GM19240 (cell line): Measurements from ENCODE around the gene QRICH1.
"Not testable (repeated sequence)": the region's sequence is repeated elsewhere in the genome, so short reads cannot be mapped to it uniquely, and the experiment has no call there.

Experiments used
- DNase-seq: peaks from one replicate; pipeline ENCODE4 v3.0.0; 2011; ENCODE audit warnings: low spot score; ENCODE audit not compliant: insufficient read length

Gene QRICH1

DNA sequence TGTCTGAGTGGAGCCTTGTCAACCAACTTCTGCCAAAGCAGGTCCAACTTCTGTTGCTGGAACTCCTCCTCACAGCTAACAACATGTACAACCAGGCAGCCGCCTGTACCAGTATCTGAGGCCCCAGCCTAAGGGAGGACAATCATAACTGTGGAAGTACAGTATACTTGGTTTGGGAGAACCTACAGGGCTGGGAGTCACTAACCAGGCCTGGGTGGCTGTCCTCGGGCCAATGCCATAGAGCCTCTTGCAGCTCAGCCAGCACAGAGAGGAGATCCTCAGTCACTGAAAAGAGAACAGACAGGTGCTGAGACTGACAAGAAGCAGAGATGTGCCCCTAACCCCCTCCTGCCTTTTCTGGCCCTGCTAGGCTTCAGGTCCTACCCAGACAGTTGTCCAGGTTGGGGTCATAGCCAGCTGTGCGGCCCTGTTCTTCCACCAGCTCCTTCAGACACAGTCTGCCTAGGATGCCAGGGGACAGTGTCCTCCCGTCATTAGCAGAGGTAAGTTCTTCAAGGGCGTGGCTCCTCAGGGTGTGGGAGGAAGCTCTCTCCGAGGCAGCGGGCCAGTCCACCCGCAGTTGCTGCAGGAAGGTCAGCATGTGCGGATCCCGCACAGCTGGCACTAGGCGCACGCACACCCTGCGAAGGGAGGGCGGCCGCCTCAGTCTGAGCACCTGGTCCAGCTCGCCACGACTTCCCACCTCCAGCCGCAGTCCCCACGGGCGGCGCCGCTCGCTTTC, 76.5 kb downstream of the QRICH1 start:
- no peak for DNase-seq

GRCh38 chr3:49016414-49017228, 77.2 kb downstream of the QRICH1 start:
- DNase-seq, result no peak

DNA sequence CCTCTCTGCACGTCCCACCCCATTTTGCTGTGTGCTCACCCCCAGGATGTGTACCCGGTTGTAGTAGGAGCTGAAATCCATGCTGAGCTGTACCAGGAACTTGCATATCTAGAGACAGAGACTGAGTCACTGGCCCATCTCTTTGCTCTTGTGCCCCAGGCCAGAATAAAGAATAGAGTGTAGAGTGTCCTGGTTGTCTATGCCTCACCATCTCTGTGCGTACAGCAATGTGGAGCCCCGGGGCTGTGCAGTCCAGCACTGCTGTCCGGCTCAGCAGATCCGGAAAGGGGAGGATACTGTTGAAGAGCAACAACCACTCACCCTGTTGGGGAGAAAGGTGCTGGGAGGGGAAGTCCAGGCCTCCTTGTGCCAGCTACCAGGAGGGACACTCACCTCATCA, 78.1 kb downstream of the QRICH1 start:
- DNase-seq, result no peak

GRCh38 chr3:49015072-49015471, 78.8 kb downstream of the QRICH1 start:
- no peak for DNase-seq

DNA sequence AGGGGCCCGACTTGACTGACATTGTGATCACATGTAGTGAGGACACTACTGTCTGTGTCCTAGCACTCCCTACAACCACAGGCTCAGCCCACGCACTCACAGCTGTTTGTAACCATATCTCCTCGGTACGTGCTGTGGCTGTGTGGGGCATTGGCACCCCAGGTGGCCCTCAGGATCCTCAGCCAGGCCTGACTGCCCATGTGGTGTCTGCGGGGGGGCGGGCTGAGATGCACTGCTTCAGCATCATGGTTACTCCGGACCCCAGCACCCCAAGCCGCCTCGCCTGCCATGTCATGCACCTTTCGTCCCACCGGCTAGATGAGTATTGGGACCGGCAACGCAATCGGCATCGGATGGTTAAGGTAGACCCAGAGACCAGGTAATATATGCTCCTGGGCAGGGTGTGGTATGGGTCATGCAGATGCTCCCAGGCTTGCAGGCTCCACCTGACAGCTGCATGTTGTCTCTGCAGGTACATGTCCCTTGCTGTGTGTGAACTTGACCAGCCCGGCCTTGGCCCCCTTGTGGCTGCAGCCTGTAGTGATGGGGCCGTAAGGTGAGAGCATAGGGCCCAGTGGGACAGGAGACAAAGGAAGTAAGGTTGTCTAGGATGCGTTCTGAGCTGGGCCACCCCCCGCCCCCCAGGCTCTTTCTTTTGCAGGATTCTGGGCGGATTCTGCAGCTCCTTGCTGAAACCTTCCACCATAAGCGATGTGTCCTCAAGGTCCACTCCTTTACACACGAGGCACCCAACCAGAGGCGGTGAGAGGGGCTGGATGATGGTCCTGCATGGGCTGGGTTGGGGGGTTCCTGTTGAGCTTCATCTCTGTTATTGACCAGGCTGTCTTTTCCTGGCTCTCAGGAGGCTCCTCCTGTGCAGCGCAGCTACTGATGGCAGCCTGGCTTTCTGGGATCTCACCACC, 79.9 kb downstream of the QRICH1 start:
- no peak for DNase-seq

- DNase-seq, result no peak
Observed at GRCh38 chr3:49013113-49013737, 80.6 kb downstream of the QRICH1 start.

- no peak for DNase-seq
Observed at GRCh38 chr3:49012441-49013017, 81.3 kb downstream of the QRICH1 start.

DNA sequence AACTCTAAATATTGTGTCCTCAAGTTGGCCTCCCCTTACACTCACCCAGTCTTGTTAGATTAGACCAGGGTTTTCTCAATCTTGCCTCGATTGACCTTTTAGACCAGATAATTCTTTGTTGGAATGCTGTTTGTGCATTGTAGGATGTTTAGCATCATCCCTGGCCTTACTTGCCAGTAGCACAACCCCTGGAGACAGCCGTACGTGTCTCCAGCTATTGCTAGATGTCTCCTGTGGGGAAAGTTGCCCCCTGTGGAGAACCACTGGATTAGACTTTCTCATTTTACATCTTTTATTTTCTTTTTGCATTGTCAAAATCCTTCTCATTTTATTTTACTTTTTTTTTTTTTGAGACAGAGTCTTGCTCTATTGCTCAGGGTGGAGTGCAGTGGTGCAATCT, 84.5 kb downstream of the QRICH1 start:
- no peak for DNase-seq

GRCh38 chr3:49008627-49009026, 85.2 kb downstream of the QRICH1 start:
- DNase-seq, result not testable (repeated sequence)

GRCh38 chr3:49007771-49008528, 85.9 kb downstream of the QRICH1 start:
- DNase-seq, result peak; percentile 64

DNA sequence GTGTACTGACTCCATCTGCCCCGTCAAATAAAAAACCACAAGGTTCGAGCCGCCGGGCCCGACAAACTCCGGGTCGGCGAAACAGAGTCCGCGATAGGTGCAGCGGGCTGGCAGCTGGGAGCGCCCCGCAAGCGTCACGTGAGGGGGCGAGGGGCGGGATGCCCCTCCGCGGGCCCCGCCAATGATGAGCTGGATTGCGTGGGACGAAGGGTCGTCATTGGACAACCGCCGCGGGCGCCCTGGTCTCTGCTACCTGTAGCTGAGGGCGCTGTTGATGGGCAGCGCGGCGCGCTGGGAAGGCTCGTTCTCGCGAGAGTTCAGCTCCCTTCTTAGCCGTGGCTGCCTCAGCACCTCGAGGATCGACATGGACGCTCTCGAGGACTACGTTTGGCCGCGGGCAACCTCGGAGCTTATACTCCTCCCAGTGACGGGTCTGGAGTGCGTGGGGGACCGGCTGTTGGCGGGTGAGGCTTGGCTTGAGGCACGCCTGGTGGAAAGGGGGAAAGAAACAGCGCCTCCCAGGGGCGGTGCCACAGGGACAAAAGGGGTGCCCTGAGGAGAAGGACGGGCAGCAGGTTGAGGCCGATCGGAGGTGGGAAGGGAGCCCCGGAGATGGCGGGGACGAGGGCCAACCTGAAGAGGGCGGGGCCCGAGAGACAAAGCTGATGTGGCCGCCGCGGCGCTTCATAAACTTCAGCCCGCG, 86.7 kb downstream of the QRICH1 start, which contains the start of gene WDR6:
Gene WDR6, plus strand, starts transcription at position 324 of the 703 bp plus-strand sequence. Its CDS starts 41 bp downstream, at position 365.
- DNase-seq, result peak; percentile 94

- DNase-seq, result no peak
Observed at GRCh38 chr3:49006408-49007067, 87.3 kb downstream of the QRICH1 start.

DNA sequence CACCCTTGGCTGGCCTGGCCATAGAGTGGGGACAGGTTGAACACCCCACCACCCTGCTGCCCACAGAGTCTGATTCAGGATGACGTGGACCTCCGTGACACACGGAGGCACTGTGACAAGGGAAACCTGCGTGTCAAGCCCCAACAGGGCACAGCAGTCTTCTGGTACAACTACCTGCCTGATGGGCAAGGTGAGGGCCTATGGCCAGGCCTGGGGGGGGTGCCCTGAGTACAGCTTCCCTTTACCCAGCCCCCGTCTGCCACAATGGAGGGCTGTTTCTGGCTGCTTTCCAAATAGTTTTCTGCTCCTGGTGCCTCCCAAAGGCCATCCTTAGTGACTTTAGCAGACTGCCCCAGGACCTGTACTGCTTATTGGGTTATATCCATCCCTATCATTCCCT, 87.9 kb downstream of the QRICH1 start:
- no peak for DNase-seq

- no peak for DNase-seq
Observed at GRCh38 chr3:49005303-49005680, 88.6 kb downstream of the QRICH1 start.

- no peak for DNase-seq
Observed at GRCh38 chr3:49004352-49005302, 89.2 kb downstream of the QRICH1 start.

DNA sequence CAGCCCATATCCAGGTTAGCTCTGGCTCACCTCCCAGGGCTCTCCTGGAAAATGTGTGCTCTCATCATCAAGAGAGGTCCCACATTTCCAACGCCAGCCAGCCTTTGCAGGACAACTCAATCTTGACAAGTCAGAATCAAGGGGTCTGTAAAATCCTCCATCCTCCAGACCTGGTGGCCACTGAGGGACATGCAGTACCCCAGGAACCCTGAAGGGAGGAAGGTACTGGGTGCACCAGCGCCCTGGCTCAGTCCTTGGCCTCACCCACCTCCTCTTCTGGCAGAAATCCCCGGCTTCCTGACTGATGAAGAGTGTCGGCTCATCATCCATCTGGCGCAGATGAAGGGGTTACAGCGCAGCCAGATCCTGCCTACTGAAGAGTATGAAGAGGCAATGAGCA, 92.7 kb downstream of the QRICH1 start:
- DNase-seq, result no peak

- no peak for DNase-seq
Observed at GRCh38 chr3:48999085-48999858, 94.6 kb downstream of the QRICH1 start.
